Measurements from ENCODE around the gene HACD3.

DNA sequence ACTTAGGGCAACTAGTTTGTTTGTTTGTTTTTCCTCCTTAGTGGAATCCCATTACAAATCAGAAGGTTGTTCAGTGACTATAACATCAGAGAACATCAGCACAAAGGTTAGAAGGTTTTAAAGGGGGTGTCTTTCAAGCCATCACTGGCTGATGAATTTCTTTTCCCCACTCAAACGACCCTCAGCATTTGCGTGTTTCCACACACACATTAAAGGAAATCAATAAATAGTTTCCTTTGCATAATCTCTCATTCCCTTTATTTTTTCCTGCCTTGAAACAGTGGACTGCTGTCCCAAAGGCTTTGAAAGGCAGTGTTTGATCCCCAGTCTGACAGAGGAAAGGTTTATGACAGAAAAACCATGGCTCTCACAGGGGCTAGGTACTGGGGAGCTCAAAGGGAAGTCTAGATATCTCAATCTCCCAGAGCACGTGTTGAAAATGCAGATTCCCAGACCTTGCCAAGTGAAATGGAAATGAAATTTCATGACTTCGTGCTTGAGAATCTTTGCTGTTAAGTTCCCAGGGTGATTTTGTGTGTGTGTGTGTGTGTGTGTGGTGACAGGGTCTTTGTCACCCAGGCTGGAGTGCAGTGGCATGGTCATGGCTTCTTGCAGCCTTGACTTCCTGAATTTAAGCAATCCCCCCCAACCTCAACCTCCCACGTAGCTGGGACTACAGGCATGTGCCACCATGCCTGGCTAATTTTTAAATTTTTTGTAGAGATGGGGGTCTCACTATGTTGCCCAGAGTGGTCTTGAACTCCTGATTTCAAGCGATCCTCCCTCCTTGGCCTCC lies 82.9 kb downstream of the HACD3 start:
- TF ChIP-seq, protein P1, sequence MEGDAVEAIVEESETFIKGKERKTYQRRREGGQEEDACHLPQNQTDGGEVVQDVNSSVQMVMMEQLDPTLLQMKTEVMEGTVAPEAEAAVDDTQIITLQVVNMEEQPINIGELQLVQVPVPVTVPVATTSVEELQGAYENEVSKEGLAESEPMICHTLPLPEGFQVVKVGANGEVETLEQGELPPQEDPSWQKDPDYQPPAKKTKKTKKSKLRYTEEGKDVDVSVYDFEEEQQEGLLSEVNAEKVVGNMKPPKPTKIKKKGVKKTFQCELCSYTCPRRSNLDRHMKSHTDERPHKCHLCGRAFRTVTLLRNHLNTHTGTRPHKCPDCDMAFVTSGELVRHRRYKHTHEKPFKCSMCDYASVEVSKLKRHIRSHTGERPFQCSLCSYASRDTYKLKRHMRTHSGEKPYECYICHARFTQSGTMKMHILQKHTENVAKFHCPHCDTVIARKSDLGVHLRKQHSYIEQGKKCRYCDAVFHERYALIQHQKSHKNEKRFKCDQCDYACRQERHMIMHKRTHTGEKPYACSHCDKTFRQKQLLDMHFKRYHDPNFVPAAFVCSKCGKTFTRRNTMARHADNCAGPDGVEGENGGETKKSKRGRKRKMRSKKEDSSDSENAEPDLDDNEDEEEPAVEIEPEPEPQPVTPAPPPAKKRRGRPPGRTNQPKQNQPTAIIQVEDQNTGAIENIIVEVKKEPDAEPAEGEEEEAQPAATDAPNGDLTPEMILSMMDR (IDR thresholded peaks at IDR 0.05), result no peak
- TF ChIP-seq POLR2A (IDR thresholded peaks at IDR 0.05), result no peak

Measured in testis (tissue), 2 donors.